GM12873 (cell line): ENCODE results near the gene OCRL.

ENCODE experiments used
- TF ChIP-seq, protein P1 (sequence below): IDR thresholded peaks from 2 replicates; pipeline ENCODE4 v1.5.1; 2012; ENCODE audit warnings: low read depth, mild to moderate bottlenecking, moderate library complexity, low read length, control low read depth; ENCODE audit not compliant: insufficient read depth; ENCODE audit errors: missing control alignments

OCRL gene

DNA sequence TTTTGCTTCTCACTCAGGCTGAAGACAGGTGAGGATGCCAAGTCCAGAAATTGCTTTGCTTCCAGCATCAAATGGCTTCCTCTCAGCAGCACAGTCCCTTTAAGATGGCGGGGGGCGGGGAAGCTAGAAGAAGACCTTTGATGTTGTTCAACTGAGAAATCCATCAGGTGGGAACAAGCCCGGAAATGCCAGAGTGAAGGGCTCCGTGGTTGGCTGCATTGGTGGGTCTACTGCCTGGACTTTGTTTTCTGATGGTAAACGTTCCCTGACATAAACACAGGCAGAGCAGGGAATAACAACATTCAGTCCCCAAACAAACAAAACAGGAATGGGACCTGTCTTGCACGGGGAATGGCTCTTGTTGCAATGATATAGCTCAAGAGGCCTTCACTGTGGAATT is 77.4 kb downstream of the OCRL start:
- TF ChIP-seq, protein P1, sequence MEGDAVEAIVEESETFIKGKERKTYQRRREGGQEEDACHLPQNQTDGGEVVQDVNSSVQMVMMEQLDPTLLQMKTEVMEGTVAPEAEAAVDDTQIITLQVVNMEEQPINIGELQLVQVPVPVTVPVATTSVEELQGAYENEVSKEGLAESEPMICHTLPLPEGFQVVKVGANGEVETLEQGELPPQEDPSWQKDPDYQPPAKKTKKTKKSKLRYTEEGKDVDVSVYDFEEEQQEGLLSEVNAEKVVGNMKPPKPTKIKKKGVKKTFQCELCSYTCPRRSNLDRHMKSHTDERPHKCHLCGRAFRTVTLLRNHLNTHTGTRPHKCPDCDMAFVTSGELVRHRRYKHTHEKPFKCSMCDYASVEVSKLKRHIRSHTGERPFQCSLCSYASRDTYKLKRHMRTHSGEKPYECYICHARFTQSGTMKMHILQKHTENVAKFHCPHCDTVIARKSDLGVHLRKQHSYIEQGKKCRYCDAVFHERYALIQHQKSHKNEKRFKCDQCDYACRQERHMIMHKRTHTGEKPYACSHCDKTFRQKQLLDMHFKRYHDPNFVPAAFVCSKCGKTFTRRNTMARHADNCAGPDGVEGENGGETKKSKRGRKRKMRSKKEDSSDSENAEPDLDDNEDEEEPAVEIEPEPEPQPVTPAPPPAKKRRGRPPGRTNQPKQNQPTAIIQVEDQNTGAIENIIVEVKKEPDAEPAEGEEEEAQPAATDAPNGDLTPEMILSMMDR = no peak

DNA sequence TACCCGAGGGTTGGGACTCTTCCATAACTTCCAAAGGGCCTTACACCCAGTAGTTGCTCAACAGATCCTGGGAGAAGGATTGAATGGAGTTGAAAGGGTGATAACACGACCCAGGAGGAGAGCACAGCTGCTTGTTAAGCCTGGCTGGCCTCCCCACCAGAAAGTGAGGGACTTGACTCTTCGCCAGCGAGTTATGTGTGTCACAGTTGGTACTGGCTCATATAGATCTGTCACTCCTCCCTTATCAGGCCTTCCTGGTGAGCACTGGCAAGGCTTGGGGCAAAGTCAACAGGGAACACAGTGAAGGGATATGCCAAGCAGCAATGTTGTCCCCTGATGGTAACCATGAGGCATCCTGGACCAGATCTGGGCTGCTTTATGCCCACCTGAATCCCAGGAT is 78.9 kb downstream of the OCRL start:
- TF ChIP-seq, protein P1 = no peak

DNA sequence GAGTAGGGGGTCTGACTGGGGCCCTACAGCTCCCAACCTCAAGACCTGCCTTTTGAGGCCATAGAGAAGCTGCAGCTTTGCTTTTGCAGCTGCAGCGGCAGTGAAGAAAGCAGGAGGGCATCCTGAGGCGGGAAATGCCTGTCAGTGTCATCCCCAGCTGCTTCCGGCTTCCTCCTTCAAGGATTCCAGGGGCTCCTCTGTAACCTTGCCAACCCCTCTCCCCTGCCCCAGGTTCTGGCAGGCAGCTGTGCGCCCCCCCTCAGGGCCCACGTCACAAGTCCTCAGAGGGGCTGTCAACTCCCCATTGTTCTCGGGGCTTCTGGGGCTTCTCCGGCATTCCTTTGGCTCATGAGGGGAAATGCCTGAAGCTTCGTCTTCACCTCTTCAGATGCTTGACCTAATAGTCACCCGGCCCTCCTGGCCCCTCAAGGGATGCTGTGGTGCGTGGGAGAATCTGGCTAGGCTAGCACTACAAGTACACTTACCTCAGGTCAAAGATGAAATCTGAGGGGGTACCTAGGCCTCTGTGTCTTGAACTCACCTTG is 82.8 kb downstream of the OCRL start:
- TF ChIP-seq, protein P1 = no peak

DNA sequence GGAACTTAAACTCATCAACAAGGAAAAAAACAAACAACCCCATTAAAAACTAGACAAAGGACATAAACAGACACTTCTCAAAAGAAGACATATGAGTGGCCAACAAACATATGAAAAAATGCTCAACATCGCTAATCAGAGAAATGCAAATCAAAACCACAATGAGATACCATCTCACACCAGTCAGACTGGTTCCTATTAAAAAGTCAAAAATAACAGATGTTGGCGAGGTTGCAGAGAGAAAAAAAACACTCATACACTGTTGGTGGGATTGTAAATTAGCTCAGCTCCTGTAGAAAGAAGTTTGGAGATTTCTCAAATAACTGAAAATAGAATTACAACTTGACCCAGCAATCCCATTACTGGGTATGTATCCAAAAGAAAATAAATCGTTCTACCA is 86.0 kb downstream of the OCRL start:
- TF ChIP-seq, protein P1 = no peak

DNA sequence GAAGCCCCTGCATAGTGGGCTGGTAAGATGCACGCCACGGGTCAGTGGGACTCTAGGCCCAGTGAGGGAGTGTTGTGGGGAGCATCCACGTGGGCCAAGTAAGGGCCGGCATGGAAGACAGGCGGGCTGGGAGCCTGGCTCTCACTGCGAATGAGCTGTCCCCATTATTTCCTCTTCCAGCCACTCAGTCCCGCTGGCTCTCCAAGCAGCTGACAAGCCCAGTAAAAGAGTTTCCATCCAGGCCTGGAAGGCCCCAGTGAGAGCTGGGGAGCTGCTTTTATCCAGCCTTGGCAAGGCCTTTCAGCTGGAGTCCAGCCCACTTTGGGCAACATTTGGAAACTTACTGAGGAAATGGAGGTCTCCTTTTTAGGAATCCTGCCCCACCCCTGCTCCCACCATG is 89.8 kb downstream of the OCRL start:
- TF ChIP-seq, protein P1 = no peak

DNA sequence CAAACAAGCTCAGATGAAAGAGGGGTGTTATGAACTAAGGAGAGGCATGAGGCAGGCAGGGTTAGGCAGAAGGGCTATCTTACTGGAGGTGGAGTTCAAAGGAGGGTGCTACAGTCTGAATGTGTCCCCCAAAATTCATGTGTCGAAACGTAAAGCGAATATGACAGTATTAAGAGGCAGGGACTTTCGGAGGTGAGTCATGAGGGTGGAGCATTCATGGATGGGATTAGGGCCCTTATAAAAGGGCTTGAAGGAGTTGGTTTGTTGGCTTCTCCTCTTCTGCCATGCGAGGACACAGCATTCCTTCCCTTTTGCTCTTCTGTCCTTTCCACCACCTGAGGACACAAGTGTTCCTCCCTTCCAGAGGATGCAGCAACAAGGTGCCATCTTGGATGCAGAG is 91.8 kb downstream of the OCRL start:
- TF ChIP-seq, protein P1 = no peak

DNA sequence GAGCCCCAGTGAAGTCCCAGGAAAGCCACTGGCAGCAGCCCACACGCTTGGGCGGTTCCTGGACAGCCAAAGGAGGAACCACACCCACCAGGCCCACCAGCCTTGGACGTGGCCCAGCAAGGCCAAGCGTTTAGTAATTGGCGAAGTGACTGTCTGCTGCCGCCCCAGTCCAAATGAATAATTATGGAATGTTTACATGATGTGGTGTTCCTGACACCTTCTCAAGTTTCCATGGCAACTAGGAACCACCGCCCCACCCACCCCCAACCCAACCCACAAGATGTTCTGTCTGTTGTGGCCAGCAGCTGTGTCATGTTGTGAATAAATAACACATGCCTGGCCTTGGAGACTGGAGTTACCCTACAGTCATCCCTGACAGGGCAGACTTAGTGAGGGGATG is 92.4 kb downstream of the OCRL start:
- TF ChIP-seq, protein P1 = no peak
